H1 (cell line): ENCODE data around the gene MBD1. TPM values are rescaled to one million over a fixed set of nuclear protein-coding genes. Genes with fewer than 3 reads are reported as not detected.

Experiments used
- ATF2 ChIP-seq: IDR thresholded peaks from 2 replicates; pipeline ENCODE4 v1.6.1; 2012; ENCODE audit warnings: low read length, inconsistent platforms
- CHD7 ChIP-seq: fragments of 300-600 bp; sonication (generic); IDR thresholded peaks from 2 replicates; pipeline ENCODE4 v1.7.1; 2012; ENCODE audit warnings: low read length, moderate library complexity, mild to moderate bottlenecking, inconsistent platforms; ENCODE audit not compliant: insufficient replicate concordance
- CREB1 ChIP-seq: IDR thresholded peaks from 2 replicates; pipeline ENCODE4 v1.6.1; 2012; ENCODE audit warnings: inconsistent platforms
- EZH2 ChIP-seq: fragments of 200-600 bp; sonication (generic); IDR thresholded peaks from 2 replicates; pipeline ENCODE4 v1.7.1; 2012; ENCODE audit warnings: low read depth, mild to moderate bottlenecking, moderate library complexity, low read length, inconsistent platforms; ENCODE audit not compliant: severe bottlenecking
- KDM1A ChIP-seq: fragments of 200-600, 300-600 bp; sonication (generic); IDR thresholded peaks from 2 replicates; pipeline ENCODE4 v1.7.1; 2016; ENCODE audit warnings: mild to moderate bottlenecking, low read length, borderline replicate concordance
- RAD21 ChIP-seq, 2 experiments: IDR thresholded peaks in 1 of 2; conservative IDR thresholded peaks in 1 of 2; 2 replicates each; pipeline ENCODE4 v1.6.1; 2011; ENCODE audit warnings: low read depth in 2 of 2, low read length in 2 of 2, improper control_type of control experiment in 1 of 2, inconsistent platforms in 1 of 2, mild to moderate bottlenecking in 1 of 2, moderate library complexity in 1 of 2
- SIX5 ChIP-seq: IDR thresholded peaks from 2 replicates; pipeline ENCODE4 v1.6.1; 2011; ENCODE audit warnings: mild to moderate bottlenecking, low read depth, low read length
- TCF12 ChIP-seq: IDR thresholded peaks from 2 replicates; pipeline ENCODE4 v1.6.1; 2011; ENCODE audit warnings: low read depth, mild to moderate bottlenecking, low read length
- polyA plus RNA-seq, 7 experiments: library from polyadenylated mRNA; depleted of rRNA in 3 of 7; stranded (reverse) in 5 of 7; unstranded in 2 of 7; fragments of >200 nt in 5 of 7; fragments of 200-250 nt in 2 of 7; gene quantifications; 1 replicate in 5 of 7; 2 replicates in 1 of 7; 4 replicates in 1 of 7; pipeline versions ENCODE4 v1.2.1 to v1.2.3, GENCODE V29; 2011 to 2013; ENCODE audit warnings: missing spikeins in 2 of 7, mixed read lengths in 2 of 7
- total RNA-seq: library from RNA; stranded (reverse); fragmentation: NEBNext Ultra II Directional; extraction: Animal tissue kit (Norgen Biotek cat#: 25700); gene quantifications from 2 replicates; pipeline ENCODE4 v1.2.1, GENCODE V29; 2021

MBD1 gene
- total and polyA plus RNA-seq, 2 of the 8 experiments (the other 6 are each of a cell fraction or from before 2014, with no cell fraction given) = 32.2 to 41.6 TPM

GRCh38 chr18:50268022-50268747 lies 13.1 kb downstream of the MBD1 start (continued):
- TF ChIP-seq CHD7 = no peak
- TF ChIP-seq KDM1A = no peak
- TF ChIP-seq RAD21 (IDR thresholded peaks at IDR 0.05 in 1 of 2, conservative IDR thresholded peaks at IDR 0.05 in 1 of 2; ENCODE audit: low read depth in 2 of 2, low read length in 2 of 2) = peak; percentile 54 to 73
- no peak for TF ChIP-seq SIX5
- no peak for TF ChIP-seq ATF2
- TF ChIP-seq CREB1 = peak; percentile 46; the same call in 1 of the 2 replicates
- TF ChIP-seq EZH2 = no peak
- TF ChIP-seq TCF12 = 0 out of 2 replicates have a peak, but pooled peaks have one; percentile 19
